Retina (tissue), 1 donor: Measurements from ENCODE around the gene RAB21.
"Not testable (repeated sequence)": the region's sequence is repeated elsewhere in the genome, so short reads cannot be mapped to it uniquely, and the experiment has no call there.

Source experiments
- DNase-seq: peaks from one replicate; pipeline ENCODE4 v3.0.0-alpha.2; 2016

Gene RAB21

GRCh38 chr12:71799106-71799505 is 44.4 kb downstream of the RAB21 start:
- DNase-seq = no peak

GRCh38 chr12:71800177-71800576 is 45.5 kb downstream of the RAB21 start:
- DNase-seq = no peak

DNA sequence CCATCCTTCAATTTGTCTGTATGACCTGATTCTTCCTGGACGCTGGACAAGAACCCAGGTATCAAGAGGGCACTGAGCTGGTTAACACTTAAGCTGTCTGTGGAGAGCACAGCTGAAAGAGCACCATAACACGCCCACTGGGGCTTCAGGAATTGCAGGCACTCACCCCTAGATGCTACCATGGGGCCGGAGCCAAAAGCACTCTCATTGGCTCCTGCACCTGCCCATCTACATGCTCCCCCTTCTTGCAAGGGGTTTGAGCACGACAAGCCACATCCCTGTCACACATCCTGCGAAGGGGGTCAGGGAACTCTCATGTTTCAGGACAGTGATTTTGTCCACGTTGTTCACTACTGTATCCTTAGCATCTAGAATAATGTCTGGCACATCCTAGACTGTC is 49.8 kb downstream of the RAB21 start:
- no peak for DNase-seq

- no peak for DNase-seq
Measured at GRCh38 chr12:71810921-71811320, 56.3 kb downstream of the RAB21 start.

- DNase-seq = not testable (repeated sequence)
Measured at GRCh38 chr12:71815242-71815641, 60.6 kb downstream of the RAB21 start.

DNA sequence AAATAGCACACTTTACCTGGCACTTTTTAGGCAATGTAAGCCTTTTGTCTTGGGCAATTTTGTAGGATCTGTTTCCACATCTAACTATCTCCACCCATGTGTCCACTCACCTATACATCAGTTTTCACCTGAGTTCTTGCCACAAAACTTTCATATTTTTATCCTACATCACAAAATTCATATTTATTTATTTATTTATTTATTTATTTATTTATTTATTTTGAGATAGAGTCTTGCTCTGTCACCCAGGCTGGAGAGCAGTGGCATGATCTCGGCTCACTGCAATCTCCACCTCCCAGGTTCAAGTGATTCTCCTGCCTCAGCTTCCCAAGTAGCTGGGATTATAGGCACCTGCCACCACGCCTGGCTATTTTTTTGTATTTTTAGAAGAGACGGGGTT is 67.4 kb downstream of the RAB21 start:
- DNase-seq = not testable (repeated sequence)

DNA sequence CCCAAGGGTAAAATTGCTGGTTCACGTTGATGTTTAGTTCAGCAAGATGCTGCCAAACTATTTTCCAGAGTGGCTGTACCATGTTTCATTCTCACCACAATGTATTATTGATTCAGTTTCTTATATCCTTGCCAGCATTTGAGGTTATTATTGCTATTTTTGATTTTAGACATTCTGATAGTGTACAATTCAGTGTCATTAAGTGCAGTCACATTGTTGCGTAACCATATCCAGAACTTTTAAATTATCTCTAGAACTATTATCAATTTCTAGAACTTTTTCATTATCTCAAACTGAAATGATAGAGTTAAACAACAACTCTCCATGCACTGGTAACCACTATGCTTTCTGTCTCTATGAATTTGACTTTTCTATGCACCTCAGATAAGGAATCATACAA is 74.2 kb downstream of the RAB21 start:
- no peak for DNase-seq

DNA sequence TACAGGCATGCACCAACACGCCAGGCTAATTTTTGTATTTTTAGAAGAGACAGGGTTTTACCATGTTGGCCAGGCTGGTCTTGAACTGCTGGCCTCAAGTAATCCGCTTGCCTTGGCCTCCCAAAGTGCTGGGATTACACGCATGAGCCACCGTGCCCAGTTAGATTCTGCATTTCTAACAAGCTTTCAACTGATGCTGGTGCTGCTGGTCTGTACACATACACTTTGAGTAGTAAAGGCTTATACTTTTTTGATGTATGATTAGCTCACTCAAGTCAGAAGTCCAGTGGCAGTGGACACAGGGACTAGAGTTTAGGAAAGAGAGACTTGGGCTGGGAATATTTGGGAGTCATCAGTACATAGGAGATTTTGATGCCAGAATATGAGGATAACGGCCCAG is 82.7 kb downstream of the RAB21 start:
- no peak for DNase-seq

DNA sequence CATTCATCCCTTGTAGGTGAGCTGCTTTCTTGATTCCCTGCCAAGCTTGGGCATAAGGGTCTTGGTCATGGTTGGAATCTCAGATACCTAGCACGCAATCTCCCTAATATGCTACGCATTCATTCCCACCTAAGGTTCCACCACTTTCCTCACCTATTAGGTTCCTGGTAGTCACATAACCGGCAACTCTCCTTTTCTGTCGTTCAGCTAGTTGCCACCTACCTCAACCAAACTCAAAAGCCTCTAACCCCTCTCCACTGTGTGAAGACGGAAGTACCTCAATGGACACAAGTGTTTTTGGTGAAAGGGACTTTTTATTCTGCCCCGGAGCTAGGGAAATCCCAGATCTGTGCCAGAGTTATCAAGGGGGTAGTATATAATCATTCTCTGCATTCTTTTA is 83.6 kb downstream of the RAB21 start:
- no peak for DNase-seq

DNA sequence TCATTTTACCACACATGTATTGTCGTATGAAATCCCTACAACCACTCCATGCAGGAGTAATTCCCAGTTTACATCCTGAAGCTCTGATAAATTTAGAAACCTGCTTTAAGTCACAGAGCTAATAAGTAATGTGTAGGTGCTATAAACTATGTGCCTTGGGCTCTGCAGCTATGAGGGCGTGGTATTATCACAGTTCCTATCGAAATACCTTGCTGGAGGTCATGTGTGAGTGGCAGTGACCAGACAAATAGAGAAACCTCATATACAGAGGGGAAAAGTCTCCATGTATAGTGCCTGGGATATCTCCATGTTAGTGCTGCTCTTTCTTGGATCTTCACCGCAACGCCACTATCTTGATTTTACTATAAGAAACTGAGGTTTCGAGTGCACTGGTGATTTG is 84.0 kb downstream of the RAB21 start:
- DNase-seq = no peak

DNA sequence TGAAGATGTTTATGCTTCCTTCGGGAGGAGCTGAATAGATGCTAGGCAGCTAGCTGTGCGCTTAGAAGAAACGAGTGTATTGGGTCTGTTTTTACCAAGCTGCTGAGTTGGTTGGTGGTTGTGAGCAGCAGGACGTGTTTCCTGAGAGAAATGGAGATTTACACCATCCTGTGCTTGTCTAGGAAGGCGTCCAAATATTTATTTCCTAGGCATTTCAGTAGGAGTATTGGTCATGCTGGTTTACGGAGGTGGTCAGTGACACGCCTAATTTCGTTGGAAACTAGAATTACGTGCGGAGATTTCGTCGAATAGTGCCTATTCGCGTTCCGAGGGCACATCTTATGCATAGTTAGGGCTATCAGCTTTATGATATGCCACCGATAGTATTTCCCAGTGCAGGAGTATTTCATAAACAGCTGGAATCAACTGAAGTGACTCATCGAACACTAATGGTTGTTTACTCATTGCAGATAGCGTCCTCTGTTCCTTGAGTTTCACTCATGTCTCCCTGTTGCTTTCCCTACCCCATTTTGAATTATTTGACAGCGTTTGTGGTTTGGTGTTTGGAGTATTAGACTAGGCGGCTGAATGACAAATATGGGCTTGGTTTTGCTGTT is 85.7 kb downstream of the RAB21 start:
- peak; percentile 6 for DNase-seq

DNA sequence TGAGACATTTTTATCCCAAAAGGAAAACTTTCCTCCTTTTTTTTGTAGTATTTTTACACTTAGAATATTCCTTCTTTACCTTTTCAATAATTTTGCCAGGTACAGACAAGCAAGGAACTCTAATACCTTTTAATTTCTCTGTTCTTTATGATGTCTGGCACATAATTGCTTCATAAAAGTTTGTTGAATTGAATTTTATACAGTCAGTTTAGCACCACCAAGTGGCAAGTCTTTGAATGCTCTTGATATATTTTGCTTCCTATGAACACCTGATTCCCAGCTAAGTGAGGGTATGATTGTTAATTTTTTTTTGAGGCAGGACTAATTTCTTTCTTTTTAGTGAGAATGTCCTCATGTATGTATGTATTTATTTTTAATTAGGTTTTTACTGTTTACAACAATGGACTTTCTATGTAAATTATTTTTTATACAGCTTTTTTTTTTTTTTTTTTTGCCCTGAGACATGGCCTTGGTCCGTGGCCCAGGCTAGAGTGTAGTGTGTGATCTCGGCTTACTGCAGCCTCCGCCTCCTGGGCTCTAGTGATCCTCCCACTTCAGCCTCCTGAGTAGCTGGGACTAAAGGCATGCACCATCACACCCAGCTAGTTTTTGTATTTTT is 91.8 kb downstream of the RAB21 start:
- DNase-seq = no peak

DNA sequence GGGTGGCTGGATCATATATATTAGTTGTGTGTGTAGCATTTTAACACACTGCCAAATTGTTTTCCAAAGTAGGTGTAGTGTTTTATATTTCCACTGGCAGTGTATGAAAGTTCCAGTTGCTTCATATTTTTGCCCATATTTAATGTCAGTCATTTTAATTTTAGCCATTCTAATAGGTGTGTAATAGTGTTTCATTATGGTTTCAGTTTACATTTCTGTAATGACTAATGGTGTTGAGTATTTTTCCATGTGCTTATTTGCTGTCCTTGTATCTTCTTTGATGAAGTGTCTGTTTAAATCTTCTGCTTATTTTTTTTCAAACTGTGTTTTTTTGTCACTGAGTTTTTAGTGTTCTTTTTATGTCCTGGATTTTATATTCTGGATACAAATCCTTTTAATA is 93.5 kb downstream of the RAB21 start:
- DNase-seq = no peak

DNA sequence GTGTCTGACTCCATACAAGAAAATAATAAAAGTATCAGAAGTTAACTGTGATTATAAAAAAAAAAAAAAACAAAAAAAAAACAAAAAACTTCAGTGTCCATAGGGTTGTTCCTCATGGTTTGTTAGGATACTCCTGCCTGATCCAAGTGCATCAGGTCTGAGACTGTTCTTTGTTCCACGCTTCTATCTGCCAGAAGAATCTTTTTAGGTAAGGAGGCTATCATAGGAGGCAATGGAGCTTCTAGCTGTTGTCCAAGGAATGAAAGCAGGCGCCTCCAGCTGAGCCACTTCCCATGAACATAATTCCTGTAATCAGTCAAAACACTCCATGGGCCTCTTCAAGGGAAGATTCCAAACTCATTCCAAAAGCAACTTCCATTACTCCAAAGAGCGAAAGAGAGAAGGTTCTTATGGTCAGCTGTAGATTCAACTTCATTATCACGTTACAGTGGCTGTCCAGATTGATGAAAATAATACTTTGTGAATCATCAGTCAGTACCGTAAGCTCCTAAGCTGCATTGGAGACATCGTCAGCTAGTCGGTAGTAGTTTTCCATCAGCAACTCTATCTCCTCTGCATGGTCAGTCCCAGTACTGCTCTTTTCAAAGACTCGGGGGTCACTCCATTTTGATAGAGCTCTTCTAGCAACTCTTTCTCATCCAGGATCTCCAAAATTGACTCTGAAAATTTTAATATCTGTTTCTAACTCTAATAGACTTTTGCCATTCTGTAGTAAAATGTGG is 94.6 kb downstream of the RAB21 start:
- no peak for DNase-seq
